ENCODE measurements around the gene ANKS3.

Gene ANKS3

DNA sequence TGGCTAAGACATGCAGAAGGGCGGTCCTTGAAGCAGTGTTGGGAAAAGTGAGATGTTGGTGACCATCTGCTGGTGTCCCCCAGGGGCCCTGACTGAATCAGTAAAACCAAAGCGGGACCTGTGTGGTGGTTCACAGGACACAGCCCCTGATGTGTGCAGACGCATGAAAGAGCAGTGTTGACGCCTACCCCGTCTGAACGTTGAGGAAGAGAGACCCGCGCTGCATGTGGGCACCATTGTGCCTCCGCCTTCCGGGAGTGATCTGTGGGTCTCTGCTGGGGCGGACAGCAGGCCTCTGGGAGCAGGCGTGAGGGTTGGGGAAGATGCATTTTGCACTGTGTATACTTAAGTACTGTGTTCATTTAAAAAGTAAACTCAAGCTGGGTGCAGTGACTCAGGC, 77.8 kb downstream of the ANKS3 start:
- no peak for DNase-seq
- Histone ChIP-seq H3K79me1 (replicated peaks; ENCODE audit: low read length, poor library complexity, severe bottlenecking) (peaks cover 73% of the 10 kb centered on the region), H3K36me3 (ENCODE audit: control insufficient read depth in 1 of 2, insufficient read depth in 2 of 2, low read depth in 1 of 2, low read length in 2 of 2) (peaks cover 67 to 87% of the 10 kb centered on the region in 2 experiments), H3K14ac (ENCODE audit: low read length in 2 of 2) (no peak overlapping the region), H4K91ac (ENCODE audit: low read length) (no peak overlapping the region), H2BK120ac (ENCODE audit: low read depth, low read length) (no peak overlapping the region), H3K18ac (ENCODE audit: low read depth in 1 of 2, low read length in 2 of 2) (no peak overlapping the region), H2AFZ (ENCODE audit: low read depth, low read length) (no peak overlapping the region), H4K8ac (ENCODE audit: low read length) (no peak overlapping the region), H2BK12ac (ENCODE audit: low read length in 2 of 2) (no peak overlapping the region), H3K4me3 (ENCODE audit: insufficient read depth in 1 of 2, low read depth in 1 of 2, low read length in 2 of 2) (no peak overlapping the region), H2BK5ac (ENCODE audit: low read depth, low read length, poor library complexity, severe bottlenecking) (no peak overlapping the region), H3K4me2 (ENCODE audit: low read length, poor library complexity, severe bottlenecking) (no peak overlapping the region), H3K9me3 (ENCODE audit: control insufficient read depth, low read length) (no peaks in the 10 kb centered on the region), H3K23ac (ENCODE audit: low read length in 2 of 2) (no peak overlapping the region), H3K27me3 (ENCODE audit: control insufficient read depth in 1 of 2, insufficient read depth in 1 of 2, low read length in 2 of 2) (no peaks in the 10 kb centered on the region), H2BK15ac (ENCODE audit: low read depth, poor library complexity, severe bottlenecking) (no peak overlapping the region), H3K9ac (ENCODE audit: low read length) (no peak overlapping the region), H3K4me1 (ENCODE audit: control insufficient read depth, insufficient read depth, low read depth, low read length) (peaks cover 43% of the 10 kb centered on the region), H2AK5ac (ENCODE audit: low read length, severe bottlenecking) (no peak overlapping the region), H3K27ac (ENCODE audit: low read length, poor library complexity, severe bottlenecking) (no peak overlapping the region), H3K4ac (ENCODE audit: low read depth in 1 of 2, low read length in 2 of 2) (no peak overlapping the region)
- 97% methylated on average over 12 of the region's 12 CpGs for WGBS

DNA sequence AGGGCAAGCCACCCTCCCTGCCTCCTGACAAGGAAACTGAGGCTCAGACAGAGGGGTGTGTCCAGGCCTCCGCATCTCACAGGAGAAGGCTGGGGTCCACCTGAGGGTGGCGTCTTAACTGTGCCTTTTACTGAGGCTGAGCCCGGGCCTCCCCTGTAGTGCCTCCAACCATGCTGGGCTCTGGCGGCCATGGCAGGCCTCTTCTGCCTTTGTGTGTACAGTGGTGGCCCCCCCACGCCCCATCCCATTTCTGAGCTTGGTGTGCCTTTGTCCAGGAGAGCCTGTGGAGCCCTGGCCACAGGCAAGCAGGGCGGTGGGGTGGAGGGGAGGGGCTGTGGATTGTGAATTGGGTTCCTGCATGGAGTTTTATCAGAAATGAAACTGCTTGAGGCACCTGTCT, 78.3 kb downstream of the ANKS3 start:
- no peak overlapping the region for H3K9ac ChIP-seq (ENCODE audit: low read length)
- H2BK15ac ChIP-seq (ENCODE audit: low read depth, poor library complexity, severe bottlenecking), result no peak overlapping the region
- peaks cover 70 to 87% of the 10 kb centered on the region in 2 experiments for H3K36me3 ChIP-seq (ENCODE audit: control insufficient read depth in 1 of 2, insufficient read depth in 2 of 2, low read depth in 1 of 2, low read length in 2 of 2)
- H3K14ac ChIP-seq (ENCODE audit: low read length in 2 of 2), result no peak overlapping the region
- no peak overlapping the region for H3K4ac ChIP-seq (ENCODE audit: low read depth in 1 of 2, low read length in 2 of 2)
- H3K18ac ChIP-seq (ENCODE audit: low read depth in 1 of 2, low read length in 2 of 2), result no peak overlapping the region
- H3K4me2 ChIP-seq (ENCODE audit: low read length, poor library complexity, severe bottlenecking), result no peak overlapping the region
- H2BK12ac ChIP-seq (ENCODE audit: low read length in 2 of 2), result no peak overlapping the region
- WGBS, result over 99% methylated on average over 6 of the region's 6 CpGs
- no peaks in the 10 kb centered on the region for H3K9me3 ChIP-seq (ENCODE audit: control insufficient read depth, low read length)
- no peak overlapping the region for H2BK5ac ChIP-seq (ENCODE audit: low read depth, low read length, poor library complexity, severe bottlenecking)
- H2AK5ac ChIP-seq (ENCODE audit: low read length, severe bottlenecking), result no peak overlapping the region
- no peak for DNase-seq
- peaks cover 42% of the 10 kb centered on the region for H3K4me1 ChIP-seq (ENCODE audit: control insufficient read depth, insufficient read depth, low read depth, low read length)
- H2BK120ac ChIP-seq (ENCODE audit: low read depth, low read length), result no peak overlapping the region
- H2AFZ ChIP-seq (ENCODE audit: low read depth, low read length), result no peak overlapping the region
- H3K27ac ChIP-seq (ENCODE audit: low read length, poor library complexity, severe bottlenecking), result no peak overlapping the region
- H4K8ac ChIP-seq (ENCODE audit: low read length), result no peak overlapping the region
- H4K91ac ChIP-seq (ENCODE audit: low read length), result no peak overlapping the region
- peaks cover 72% of the 10 kb centered on the region for H3K79me1 ChIP-seq (replicated peaks; ENCODE audit: low read length, poor library complexity, severe bottlenecking)
- H3K23ac ChIP-seq (ENCODE audit: low read length in 2 of 2), result no peak overlapping the region
- H3K4me3 ChIP-seq (ENCODE audit: insufficient read depth in 1 of 2, low read depth in 1 of 2, low read length in 2 of 2), result no peak overlapping the region
- no peaks in the 10 kb centered on the region for H3K27me3 ChIP-seq (ENCODE audit: control insufficient read depth in 1 of 2, insufficient read depth in 1 of 2, low read length in 2 of 2)

DNA sequence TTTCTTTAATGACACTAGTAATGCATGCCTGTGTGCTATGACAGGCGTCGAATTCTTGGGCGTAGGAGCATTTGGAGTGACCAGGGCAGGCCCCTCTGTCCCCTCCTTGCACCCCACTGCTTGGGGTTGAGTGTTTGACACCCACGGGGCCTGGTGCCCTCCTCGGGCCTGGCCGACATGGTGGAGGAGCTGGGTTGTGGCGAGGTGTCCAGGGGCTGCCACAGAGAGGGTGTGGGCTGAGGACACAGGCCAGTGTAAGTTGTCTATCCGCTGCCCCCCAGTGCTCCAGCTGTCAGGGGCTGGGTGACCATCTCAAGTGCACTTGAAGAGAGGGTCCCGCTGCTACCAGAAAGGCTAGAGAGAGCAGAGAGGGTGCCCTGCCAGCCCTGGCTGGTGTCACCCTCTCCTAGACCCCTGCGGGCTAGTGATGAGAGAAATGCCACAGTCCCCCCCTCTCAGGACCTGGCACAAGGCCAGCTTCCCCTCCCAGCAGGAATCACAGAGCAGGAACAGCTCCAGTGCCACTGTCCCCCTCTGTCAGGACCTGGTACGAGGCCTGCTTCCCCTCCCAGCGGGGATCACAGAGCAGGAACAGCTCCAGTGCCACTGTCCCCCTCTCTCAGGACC, 79.0 kb downstream of the ANKS3 start:
- no peak for DNase-seq
- Histone ChIP-seq H3K4me2 (ENCODE audit: low read length, poor library complexity, severe bottlenecking) (no peak overlapping the region), H2BK15ac (ENCODE audit: low read depth, poor library complexity, severe bottlenecking) (no peak overlapping the region), H3K79me1 (replicated peaks; ENCODE audit: low read length, poor library complexity, severe bottlenecking) (peaks cover 72% of the 10 kb centered on the region), H3K4ac (ENCODE audit: low read depth in 1 of 2, low read length in 2 of 2) (no peak overlapping the region), H3K9me3 (ENCODE audit: control insufficient read depth, low read length) (no peaks in the 10 kb centered on the region), H3K27me3 (ENCODE audit: control insufficient read depth in 1 of 2, insufficient read depth in 1 of 2, low read length in 2 of 2) (no peaks in the 10 kb centered on the region), H3K36me3 (ENCODE audit: control insufficient read depth in 1 of 2, insufficient read depth in 2 of 2, low read depth in 1 of 2, low read length in 2 of 2) (peaks cover 76 to 86% of the 10 kb centered on the region in 2 experiments), H4K91ac (ENCODE audit: low read length) (no peak overlapping the region), H2BK12ac (ENCODE audit: low read length in 2 of 2) (no peak overlapping the region), H3K27ac (ENCODE audit: low read length, poor library complexity, severe bottlenecking) (no peak overlapping the region), H2BK5ac (ENCODE audit: low read depth, low read length, poor library complexity, severe bottlenecking) (no peak overlapping the region), H3K23ac (ENCODE audit: low read length in 2 of 2) (no peak overlapping the region), H3K18ac (ENCODE audit: low read depth in 1 of 2, low read length in 2 of 2) (no peak overlapping the region), H3K4me3 (ENCODE audit: insufficient read depth in 1 of 2, low read depth in 1 of 2, low read length in 2 of 2) (no peak overlapping the region), H2AK5ac (ENCODE audit: low read length, severe bottlenecking) (no peak overlapping the region), H4K8ac (ENCODE audit: low read length) (no peak overlapping the region), H3K9ac (ENCODE audit: low read length) (no peak overlapping the region), H2AFZ (ENCODE audit: low read depth, low read length) (no peak overlapping the region), H3K14ac (ENCODE audit: low read length in 2 of 2) (peak overlapping the region in 1 of 2 experiments; percentile 18), H3K4me1 (ENCODE audit: control insufficient read depth, insufficient read depth, low read depth, low read length) (peaks cover 35% of the 10 kb centered on the region), H2BK120ac (ENCODE audit: low read depth, low read length) (no peak overlapping the region)
- 98% methylated on average over 12 of the region's 12 CpGs for WGBS

DNA sequence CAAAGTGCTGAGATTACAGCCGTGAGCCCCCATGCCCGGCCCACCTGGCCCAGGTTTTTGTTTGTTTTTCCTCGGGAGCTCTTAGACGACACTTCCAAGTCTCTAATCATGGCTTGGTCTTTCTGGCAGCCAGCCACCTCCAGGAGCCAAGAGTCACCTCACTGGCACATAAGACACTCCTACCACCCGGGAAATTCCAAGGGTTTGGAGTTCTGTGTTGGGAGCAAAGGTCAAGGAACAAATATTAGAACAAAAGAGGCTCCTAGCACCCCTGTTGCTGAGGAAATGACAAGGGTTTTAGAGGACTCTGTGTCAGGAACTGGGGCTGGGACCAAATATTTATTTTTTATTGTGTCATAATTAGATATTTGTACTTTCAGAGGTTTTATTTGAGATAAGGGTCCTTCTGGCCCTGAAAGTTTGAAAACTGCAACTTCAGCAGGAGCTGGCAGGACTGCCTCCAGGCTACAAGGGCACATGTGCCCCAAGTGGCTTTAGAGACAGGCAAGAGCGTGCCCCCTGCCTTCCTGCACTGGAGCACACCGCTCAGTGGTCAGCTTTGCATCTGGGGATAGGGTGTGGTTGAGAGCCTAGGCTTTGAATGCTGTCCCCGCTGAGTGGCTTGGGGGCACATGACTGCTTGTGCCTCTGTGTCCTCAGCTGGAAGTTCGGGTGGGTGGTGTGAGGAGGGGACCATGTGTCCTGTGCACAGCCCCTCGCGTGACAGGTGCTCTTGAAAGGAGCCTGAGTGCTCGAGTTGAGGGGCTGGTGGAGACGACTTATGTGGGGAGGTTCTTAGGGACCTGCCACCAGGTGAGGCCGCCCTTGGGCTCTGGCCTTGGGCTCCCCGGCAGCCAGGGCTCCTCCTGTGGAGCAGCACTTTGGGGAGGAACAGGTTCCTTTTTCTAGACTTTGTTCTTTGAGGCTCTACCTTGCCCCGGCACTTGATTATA, 79.8 kb downstream of the ANKS3 start:
- Histone ChIP-seq H3K27me3 (ENCODE audit: control insufficient read depth in 1 of 2, insufficient read depth in 1 of 2, low read length in 2 of 2) (no peaks in the 10 kb centered on the region), H3K36me3 (ENCODE audit: control insufficient read depth in 1 of 2, insufficient read depth in 2 of 2, low read depth in 1 of 2, low read length in 2 of 2) (peaks cover 79 to 85% of the 10 kb centered on the region in 2 experiments), H2AFZ (ENCODE audit: low read depth, low read length) (no peak overlapping the region), H3K4ac (ENCODE audit: low read depth in 1 of 2, low read length in 2 of 2) (no peak overlapping the region), H4K91ac (ENCODE audit: low read length) (no peak overlapping the region), H2BK12ac (ENCODE audit: low read length in 2 of 2) (no peak overlapping the region), H3K4me3 (ENCODE audit: insufficient read depth in 1 of 2, low read depth in 1 of 2, low read length in 2 of 2) (peak overlapping the region in 1 of 2 experiments; percentile 14), H4K8ac (ENCODE audit: low read length) (no peak overlapping the region), H3K9ac (ENCODE audit: low read length) (no peak overlapping the region), H3K14ac (ENCODE audit: low read length in 2 of 2) (no peak overlapping the region), H3K9me3 (ENCODE audit: control insufficient read depth, low read length) (no peaks in the 10 kb centered on the region), H3K27ac (ENCODE audit: low read length, poor library complexity, severe bottlenecking) (no peak overlapping the region), H2AK5ac (ENCODE audit: low read length, severe bottlenecking) (no peak overlapping the region), H3K4me1 (ENCODE audit: control insufficient read depth, insufficient read depth, low read depth, low read length) (peaks cover 33% of the 10 kb centered on the region), H3K79me1 (replicated peaks; ENCODE audit: low read length, poor library complexity, severe bottlenecking) (peaks cover 70% of the 10 kb centered on the region), H3K4me2 (ENCODE audit: low read length, poor library complexity, severe bottlenecking) (no peak overlapping the region), H3K18ac (ENCODE audit: low read depth in 1 of 2, low read length in 2 of 2) (no peak overlapping the region), H3K23ac (ENCODE audit: low read length in 2 of 2) (no peak overlapping the region), H2BK5ac (ENCODE audit: low read depth, low read length, poor library complexity, severe bottlenecking) (no peak overlapping the region), H2BK15ac (ENCODE audit: low read depth, poor library complexity, severe bottlenecking) (no peak overlapping the region), H2BK120ac (ENCODE audit: low read depth, low read length) (no peak overlapping the region)
- 97% methylated on average over 16 of the region's 16 CpGs for WGBS
- no peak for DNase-seq

Data from mesenchymal stem cell (in vitro differentiated cells and primary cell).